Measurements from ENCODE around the gene DNAJC4. TPM values are rescaled to one million over a fixed set of nuclear protein-coding genes. Genes with fewer than 3 reads are reported as not detected.
"Not testable (repeated sequence)": the region's sequence is repeated elsewhere in the genome, so short reads cannot be mapped to it uniquely, and the experiment has no call there.

Gene DNAJC4
- polyA plus RNA-seq, 1 donor from 2014 or later, result 49.3 TPM

- peaks cover 33 to 42% (median 37%) of the 10 kb centered on the region in 3 donors for H3K4me1 Mint-ChIP-seq
- H3K9me3 Mint-ChIP-seq, result no peaks in the 10 kb centered on the region
- peak overlapping the region; percentile 99 to 100 (median 100) for H3K27ac Mint-ChIP-seq
- peak overlapping the region; percentile 87 to 98 (median 96) for H3K4me3 Mint-ChIP-seq
- no peaks in the 10 kb centered on the region for H3K27me3 Mint-ChIP-seq
- peaks cover 1% of the 10 kb centered on the region for H3K36me3 Mint-ChIP-seq
Measured at GRCh38 chr11:64241491-64242374, 11.4 kb downstream of the DNAJC4 start.

GRCh38 chr11:64243236-64243854 is 13.0 kb downstream of the DNAJC4 start:
- peak overlapping the region; percentile 32 to 89 (median 65) for H3K4me3 Mint-ChIP-seq
- peak overlapping the region in 2 of 3 donors; percentile 19 to 90 for H3K27ac Mint-ChIP-seq
- no peaks in the 10 kb centered on the region for H3K27me3 Mint-ChIP-seq
- peaks cover under 1% of the 10 kb centered on the region for H3K36me3 Mint-ChIP-seq
- no peaks in the 10 kb centered on the region for H3K9me3 Mint-ChIP-seq
- H3K4me1 Mint-ChIP-seq, result peaks cover 24 to 29% (median 27%) of the 10 kb centered on the region in 3 donors

- H3K27me3 Mint-ChIP-seq, result no peaks in the 10 kb centered on the region
- H3K36me3 Mint-ChIP-seq, result no peaks in the 10 kb centered on the region
- H3K4me3 Mint-ChIP-seq, result peak overlapping the region in 2 of 4 donors; percentile 23 to 89
- H3K9me3 Mint-ChIP-seq, result no peaks in the 10 kb centered on the region
- peaks cover 17 to 22% (median 21%) of the 10 kb centered on the region in 3 donors for H3K4me1 Mint-ChIP-seq
- H3K27ac Mint-ChIP-seq, result peak overlapping the region in 1 of 3 donors; percentile 90
Measured at GRCh38 chr11:64244107-64244506, 13.8 kb downstream of the DNAJC4 start.

- Mint-ChIP-seq H3K4me3 (peak overlapping the region in 2 of 4 donors; percentile 80 to 91), H3K27ac (peak overlapping the region in 1 of 3 donors; percentile 96), H3K4me1 (peaks cover 15 to 18% (median 16%) of the 10 kb centered on the region in 3 donors), H3K36me3 (no peaks in the 10 kb centered on the region), H3K27me3 (no peaks in the 10 kb centered on the region), H3K9me3 (no peaks in the 10 kb centered on the region)
Measured at GRCh38 chr11:64244966-64245365, 14.6 kb downstream of the DNAJC4 start.

- peak overlapping the region; percentile 80 to 97 (median 94) for H3K4me3 Mint-ChIP-seq
- no peaks in the 10 kb centered on the region for H3K36me3 Mint-ChIP-seq
Measured at GRCh38 chr11:64245401-64245796, 15.1 kb downstream of the DNAJC4 start.

GRCh38 chr11:64245797-64246620 is 15.7 kb downstream of the DNAJC4 start:
- H3K4me1 Mint-ChIP-seq, result peaks cover 5 to 13% (median 12%) of the 10 kb centered on the region in 3 donors

More at GRCh38 chr11:64245401-64245796, 15.1 kb downstream of the DNAJC4 start:
- no peaks in the 10 kb centered on the region for H3K9me3 Mint-ChIP-seq
- H3K4me1 Mint-ChIP-seq, result peaks cover 11 to 14% (median 12%) of the 10 kb centered on the region in 3 donors
- peak overlapping the region; percentile 73 to 96 (median 78) for H3K27ac Mint-ChIP-seq
- no peaks in the 10 kb centered on the region for H3K27me3 Mint-ChIP-seq

GRCh38 chr11:64246621-64246870 is 16.2 kb downstream of the DNAJC4 start:
- not testable (repeated sequence) for H3K27me3 Mint-ChIP-seq, H3K9me3 Mint-ChIP-seq, H3K36me3 Mint-ChIP-seq
- Mint-ChIP-seq H3K4me1 (peaks cover 0 to 13% (median 11%) of the 10 kb centered on the region in 3 donors), H3K4me3 (peak overlapping the region; percentile 83 to 96 (median 92)), H3K27ac (peak overlapping the region in 1 of 3 donors; percentile 89)

More at GRCh38 chr11:64245797-64246620, 15.7 kb downstream of the DNAJC4 start:
- H3K9me3 Mint-ChIP-seq, result no peaks in the 10 kb centered on the region
- H3K4me3 Mint-ChIP-seq, result peak overlapping the region; percentile 80 to 97 (median 94)
- peak overlapping the region; percentile 73 to 96 (median 78) for H3K27ac Mint-ChIP-seq
- no peaks in the 10 kb centered on the region for H3K27me3 Mint-ChIP-seq
- no peaks in the 10 kb centered on the region for H3K36me3 Mint-ChIP-seq

- H3K27ac Mint-ChIP-seq, result peak within 1 kb of the TSS; percentile 77 to 96 (median 86)
- H3K9me3 Mint-ChIP-seq, result no peaks in the 10 kb centered on the region
- H3K4me3 Mint-ChIP-seq, result peak within 1 kb of the TSS; percentile 83 to 97 (median 94)
- H3K4me1 Mint-ChIP-seq, result peaks cover 0 to 17% (median 15%) of the 10 kb centered on the region in 3 donors
- no peaks in the 10 kb centered on the region for H3K36me3 Mint-ChIP-seq
- no peaks in the 10 kb centered on the region for H3K27me3 Mint-ChIP-seq
Measured at GRCh38 chr11:64246871-64247728, 16.8 kb downstream of the DNAJC4 start, which contains the start of gene PPP1R14B. PPP1R14B (minus strand) TSS chr11:64246943; CDS start chr11:64246673, 270 bp downstream.

GRCh38 chr11:64247729-64248531 is 17.6 kb downstream of the DNAJC4 start:
- no peaks in the 10 kb centered on the region for H3K36me3 Mint-ChIP-seq
- H3K27ac Mint-ChIP-seq, result peak overlapping the region; percentile 76 to 86 (median 77)
- H3K4me3 Mint-ChIP-seq, result peak overlapping the region; percentile 67 to 91 (median 82)
- peaks cover 0 to 17% (median 11%) of the 10 kb centered on the region in 3 donors for H3K4me1 Mint-ChIP-seq
- no peaks in the 10 kb centered on the region for H3K27me3 Mint-ChIP-seq
- no peaks in the 10 kb centered on the region for H3K9me3 Mint-ChIP-seq

GRCh38 chr11:64248578-64248977 is 18.2 kb downstream of the DNAJC4 start:
- H3K4me3 Mint-ChIP-seq, result peak overlapping the region in 3 of 4 donors; percentile 67 to 91 (median 77)
- H3K4me1 Mint-ChIP-seq, result peaks cover 0 to 11% (median 11%) of the 10 kb centered on the region in 3 donors
- H3K36me3 Mint-ChIP-seq, result no peaks in the 10 kb centered on the region
- H3K9me3 Mint-ChIP-seq, result no peaks in the 10 kb centered on the region
- peak overlapping the region in 2 of 3 donors; percentile 13 to 76 for H3K27ac Mint-ChIP-seq
- no peaks in the 10 kb centered on the region for H3K27me3 Mint-ChIP-seq

- H3K27ac Mint-ChIP-seq, result peak overlapping the region in 1 of 3 donors; percentile 59
- no peaks in the 10 kb centered on the region for H3K9me3 Mint-ChIP-seq
- peak overlapping the region in 1 of 4 donors; percentile 91 for H3K4me3 Mint-ChIP-seq
- no peaks in the 10 kb centered on the region for H3K27me3 Mint-ChIP-seq
- peaks cover 0 to 11% (median 10%) of the 10 kb centered on the region in 3 donors for H3K4me1 Mint-ChIP-seq
- no peaks in the 10 kb centered on the region for H3K36me3 Mint-ChIP-seq
Measured at GRCh38 chr11:64249038-64249437, 18.7 kb downstream of the DNAJC4 start.

- Mint-ChIP-seq H3K27ac (peak overlapping the region in 2 of 3 donors; percentile 59 to 73), H3K4me1 (peaks cover 0 to 11% (median 10%) of the 10 kb centered on the region in 3 donors)
Measured at GRCh38 chr11:64249563-64250414, 19.4 kb downstream of the DNAJC4 start.

More at GRCh38 chr11:64249563-64250414, 19.4 kb downstream of the DNAJC4 start:
- H3K27me3 Mint-ChIP-seq, result no peaks in the 10 kb centered on the region
- no peaks in the 10 kb centered on the region for H3K36me3 Mint-ChIP-seq
- no peaks in the 10 kb centered on the region for H3K9me3 Mint-ChIP-seq
- H3K4me3 Mint-ChIP-seq, result peak overlapping the region; percentile 26 to 91 (median 70)

All from IgD-negative memory B cell (primary cell).